Skin epidermis (tissue), 12 donors: ENCODE data around the gene C1RL.

ENCODE experiments used
- H3K27ac ChIP-seq, 21 experiments: fragments of 200-600 bp; sonication (generic) in 11 of 21; one replicate each; pipeline ENCODE4 v1.5.0; 2020; ENCODE audit warnings: mild to moderate bottlenecking in 3 of 21, inconsistent platforms in 2 of 21, moderate library complexity in 2 of 21
- H3K4me3 ChIP-seq, 7 experiments: fragments of 200-600 bp; sonication (generic) in 2 of 7; one replicate each; pipeline ENCODE4 v1.5.0; 2020; ENCODE audit warnings: inconsistent platforms in 2 of 7, mild to moderate bottlenecking in 2 of 7, moderate library complexity in 1 of 7

Gene C1RL

DNA sequence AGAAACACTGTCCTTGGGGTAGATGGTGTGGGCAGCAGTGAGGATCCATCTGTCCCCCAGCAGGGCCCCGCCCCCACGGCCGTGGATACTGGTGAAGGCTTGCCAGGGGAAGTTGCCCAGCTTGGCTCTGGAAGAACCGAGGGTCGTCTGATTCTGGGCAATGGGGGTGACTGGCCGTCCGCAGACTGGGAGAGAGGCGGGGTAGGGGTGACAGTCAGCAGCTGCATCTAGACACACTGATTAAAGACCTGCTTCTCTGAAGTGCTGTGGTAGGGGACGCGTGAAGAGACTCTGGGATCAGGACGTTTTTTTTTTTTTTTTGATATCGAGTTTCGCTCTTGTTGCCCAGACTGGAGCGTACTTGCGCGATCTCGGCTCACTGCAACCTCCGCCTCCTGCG, 12.0 kb downstream of the C1RL start:
- H3K27ac ChIP-seq: no peak overlapping the region

DNA sequence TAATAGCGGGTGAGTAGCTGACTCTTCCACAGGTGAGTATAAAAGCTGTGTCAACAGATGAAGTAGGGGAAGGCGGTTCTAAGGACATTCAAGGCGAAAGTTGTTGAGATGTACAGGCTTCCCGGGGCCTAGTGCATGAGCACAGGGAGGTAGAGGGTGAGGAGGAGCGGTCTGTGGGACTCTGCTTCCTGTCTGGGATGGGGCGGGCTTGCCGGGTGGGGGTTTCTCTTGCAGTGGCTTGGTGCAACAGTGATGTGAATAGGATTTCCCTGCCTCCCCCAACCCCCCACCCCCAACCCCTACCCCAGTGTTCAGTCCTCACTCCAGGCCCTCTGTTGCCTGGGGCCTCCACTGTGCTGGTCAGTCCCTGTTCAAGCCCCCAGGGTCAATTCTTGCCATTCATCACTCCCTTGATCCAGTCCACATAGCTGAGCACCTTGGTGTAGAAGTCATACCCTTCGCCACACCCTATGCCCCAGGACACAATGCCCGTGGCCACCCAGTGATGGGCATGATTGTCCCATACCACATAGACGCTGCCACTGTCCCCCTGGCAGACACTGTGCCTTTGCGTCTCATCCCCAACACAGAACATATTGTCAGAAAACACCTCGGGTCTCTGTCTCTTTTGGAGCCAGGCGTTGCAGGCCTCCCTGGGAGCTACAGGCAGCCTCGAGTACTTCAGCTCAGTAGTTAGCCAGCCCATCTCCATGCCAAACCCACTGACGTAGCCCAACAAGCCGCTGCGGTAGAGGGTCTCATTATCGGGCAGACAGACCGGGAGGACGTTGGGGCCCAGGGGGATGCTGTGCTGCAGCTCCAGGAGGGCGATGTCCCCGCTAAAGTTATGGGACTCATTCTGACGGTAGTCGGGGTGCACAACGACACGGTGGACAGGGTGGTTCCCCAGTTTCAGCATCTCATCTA, 12.7 kb downstream of the C1RL start:
- Histone ChIP-seq H3K27ac (no peak overlapping the region), H3K4me3 (no peak overlapping the region)

More for the DNA sequence above, 12.0 kb downstream of the C1RL start:
- no peak overlapping the region for H3K4me3 ChIP-seq

DNA sequence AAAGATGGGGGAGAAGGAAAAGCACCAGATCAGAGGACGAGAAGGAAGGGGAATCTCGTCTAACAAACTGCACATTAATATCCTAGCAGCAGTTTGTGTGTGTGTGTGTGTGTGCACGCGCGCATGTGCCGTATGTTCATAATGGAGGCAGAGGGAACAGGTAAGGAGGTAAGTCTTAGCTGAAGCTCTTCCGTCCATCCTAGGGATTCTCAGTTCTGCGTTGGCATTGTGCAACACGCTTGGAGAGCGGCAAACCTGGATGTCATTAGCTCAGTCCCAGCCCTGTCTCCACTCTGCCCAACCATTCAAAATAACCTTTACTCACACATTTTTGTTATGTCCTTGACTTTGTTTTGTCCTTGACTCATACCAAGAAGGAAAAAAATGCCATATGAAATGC, 15.1 kb downstream of the C1RL start:
- Histone ChIP-seq H3K27ac (peak overlapping the region in 10 of 21 experiments; percentile 14 to 94 (median 76)), H3K4me3 (no peak overlapping the region)

DNA sequence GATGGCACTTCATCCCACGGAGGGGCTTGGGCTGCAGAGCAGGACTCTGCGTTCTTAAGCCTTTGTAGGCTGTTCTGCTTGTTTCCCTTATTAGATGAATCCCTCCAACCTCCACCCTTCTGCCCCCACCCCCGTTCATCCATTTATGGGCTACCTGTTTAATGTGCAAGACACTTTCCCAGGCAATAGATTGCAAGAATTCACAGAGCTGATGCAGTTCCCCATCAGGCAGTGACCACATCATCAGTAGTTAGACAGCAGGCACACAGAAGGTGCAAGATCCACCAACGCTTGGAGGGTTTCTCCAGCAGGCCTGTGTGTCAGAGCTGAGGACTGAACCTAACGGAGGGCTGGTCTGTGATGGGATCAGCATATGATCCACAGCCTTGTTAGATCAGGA, 15.5 kb downstream of the C1RL start:
- peak overlapping the region in 11 of 21 experiments; percentile 14 to 94 (median 80) for H3K27ac ChIP-seq

DNA sequence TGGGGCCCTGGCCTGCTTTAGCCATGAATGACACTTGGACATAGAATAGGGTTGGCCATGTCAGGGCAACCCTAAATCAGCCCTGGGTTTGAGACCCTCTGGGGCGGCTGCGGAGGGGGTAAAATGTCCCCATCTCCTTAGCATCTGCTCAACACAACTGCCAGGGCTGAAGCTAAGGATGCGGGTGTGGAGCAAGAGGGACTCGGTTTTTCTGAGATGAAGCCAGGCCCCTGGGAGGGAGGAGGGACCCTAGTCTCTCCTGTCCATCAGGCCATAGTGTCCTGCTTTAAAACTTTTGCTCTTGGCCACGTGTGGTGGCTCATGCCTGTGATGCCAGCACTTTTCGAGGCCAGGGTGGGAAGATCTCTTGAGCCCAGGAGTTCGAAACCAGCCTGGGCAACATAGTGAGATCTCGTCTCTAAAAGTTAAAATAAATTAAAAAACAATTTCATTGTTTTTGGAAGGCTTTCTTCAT, 16.0 kb downstream of the C1RL start:
- Histone ChIP-seq H3K27ac (peak overlapping the region in 20 of 21 experiments; percentile 3 to 94 (median 78)), H3K4me3 (no peak overlapping the region)

More for the DNA sequence above, 15.5 kb downstream of the C1RL start:
- H3K4me3 ChIP-seq: no peak overlapping the region

DNA sequence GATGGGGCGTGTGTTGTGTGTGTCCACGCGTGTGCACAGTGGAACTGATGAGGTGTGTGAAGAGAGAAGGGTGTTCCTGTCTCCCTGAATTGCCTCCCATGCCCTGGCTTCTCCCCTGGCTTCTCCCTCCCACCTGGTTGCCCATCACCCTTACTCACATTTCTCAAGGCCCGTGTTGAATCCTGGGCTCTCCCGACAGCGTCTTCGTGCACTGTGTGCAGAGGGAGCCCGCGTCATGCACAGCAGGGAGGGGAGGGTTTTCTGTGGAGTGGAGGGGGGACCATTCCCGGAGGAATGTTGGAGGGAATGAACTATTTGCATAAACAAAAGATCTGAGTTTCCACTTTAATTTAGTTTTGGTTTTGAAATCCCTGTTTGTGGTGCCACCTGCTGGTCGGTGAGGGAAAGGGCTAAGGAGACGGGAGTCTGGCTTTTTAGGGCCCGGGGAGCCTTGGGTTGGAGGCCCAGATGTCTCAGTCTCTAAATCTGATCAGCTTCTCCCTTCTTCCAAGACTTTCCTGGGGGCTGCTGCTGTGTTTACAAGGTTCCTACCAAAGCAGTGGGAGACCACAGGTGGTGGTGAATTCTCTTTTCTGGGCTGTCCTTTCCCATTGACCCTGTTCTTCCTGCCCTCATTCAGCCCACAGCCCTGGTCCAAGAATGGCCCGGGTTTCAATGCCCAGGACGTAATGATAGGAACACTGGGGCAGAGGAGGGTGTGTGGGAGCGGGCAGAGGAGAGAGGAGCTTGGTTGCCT, 16.6 kb downstream of the C1RL start, which contains the start of gene C1R:
Gene C1R (minus strand): TSS at position 217 of the 757 bp plus-strand sequence. CDS start 57 bp downstream, at position 160.
- peak within 1 kb of the TSS in 20 of 21 experiments; percentile 13 to 94 (median 78) for H3K27ac ChIP-seq
- H3K4me3 ChIP-seq: peak within 1 kb of the TSS; percentile 6 to 51 (median 37)

DNA sequence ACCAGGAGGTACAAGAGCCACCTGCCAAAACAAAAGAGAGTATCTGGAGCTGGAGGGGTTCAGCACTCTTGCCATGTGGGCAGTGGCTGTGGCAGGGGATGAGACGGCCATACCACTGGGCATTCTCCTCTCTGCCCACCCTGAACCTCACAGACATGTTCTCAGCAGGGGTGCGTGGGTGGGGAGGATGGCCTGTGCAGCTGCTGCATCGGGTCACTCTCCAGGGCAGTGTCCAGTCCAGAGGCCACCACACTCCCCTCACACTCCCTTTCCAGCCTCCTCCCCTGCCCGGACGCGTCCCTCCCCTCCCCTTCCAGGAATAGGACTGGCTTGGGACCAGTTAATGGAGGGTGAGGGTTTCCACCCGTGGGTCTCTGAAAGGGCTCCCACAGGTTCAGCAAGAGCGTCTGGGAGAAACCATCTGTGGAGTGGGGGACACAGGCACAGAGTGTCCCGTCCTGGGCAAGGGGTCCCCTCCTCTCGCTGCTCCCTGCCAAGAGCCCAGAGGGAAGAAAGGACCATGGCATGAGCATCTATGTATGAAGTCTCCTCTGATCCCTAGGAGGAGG, 17.3 kb downstream of the C1RL start:
- H3K4me3 ChIP-seq: peak overlapping the region; percentile 6 to 51 (median 37)
- H3K27ac ChIP-seq: peak overlapping the region in 20 of 21 experiments; percentile 13 to 94 (median 78)

DNA sequence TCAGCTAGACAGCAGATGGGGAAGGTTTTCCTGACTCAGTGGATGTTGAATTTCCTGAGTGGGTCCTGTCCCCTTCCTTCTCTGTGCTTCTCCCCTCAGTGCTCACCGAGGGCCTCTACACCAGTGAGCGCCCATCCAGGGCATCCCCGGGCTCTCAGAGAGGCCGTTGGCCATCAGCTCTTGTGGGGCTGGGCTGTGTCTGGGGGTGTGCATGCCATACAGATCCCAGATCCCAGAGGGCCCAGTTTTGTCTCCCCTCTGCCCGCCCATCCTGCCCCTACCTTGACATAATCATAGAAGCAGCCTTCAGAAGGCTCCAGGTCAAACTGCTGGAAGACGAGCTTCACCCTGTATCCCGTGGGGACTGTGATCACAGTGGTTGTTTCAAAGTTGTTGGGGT, 17.8 kb downstream of the C1RL start:
- Histone ChIP-seq H3K4me3 (peak overlapping the region in 6 of 7 experiments; percentile 6 to 51 (median 36)), H3K27ac (peak overlapping the region in 18 of 21 experiments; percentile 27 to 94 (median 80))

DNA sequence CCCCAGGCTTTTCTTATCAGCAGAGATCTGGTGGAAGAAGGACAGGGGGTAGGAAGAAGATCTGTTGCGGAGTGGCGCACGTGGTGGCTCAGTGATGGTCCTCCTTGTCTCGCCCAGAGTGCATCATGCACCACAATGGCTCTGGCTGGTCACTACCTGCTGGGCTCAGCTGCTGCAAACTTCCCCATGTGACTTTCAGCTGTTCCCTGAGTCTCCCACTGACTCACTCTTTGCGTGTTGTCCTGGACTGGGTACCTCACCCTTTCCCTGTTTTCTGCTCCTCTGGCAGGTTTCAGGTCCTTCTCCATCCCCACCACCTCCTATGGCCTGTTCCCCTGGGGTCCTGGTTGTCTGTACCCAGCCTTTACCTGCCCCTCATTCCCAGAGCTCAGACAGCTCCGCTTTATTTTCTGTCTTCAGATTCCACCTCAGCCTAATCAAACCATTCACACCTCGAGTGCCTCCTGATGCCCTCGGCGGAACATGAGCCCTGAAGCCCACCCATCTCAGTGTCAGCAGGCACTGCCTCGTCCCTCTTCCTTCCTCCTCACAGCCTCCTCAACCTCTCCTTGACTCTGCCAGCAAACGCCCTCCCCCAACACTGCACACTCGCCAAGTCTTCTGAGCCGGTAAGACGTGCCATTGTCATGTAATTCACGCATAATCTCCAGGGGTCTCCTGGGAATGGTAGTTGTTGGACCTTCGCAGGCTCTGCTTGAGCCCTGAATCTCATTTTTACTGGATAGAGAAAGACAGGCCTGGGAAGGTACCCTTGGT, 18.6 kb downstream of the C1RL start:
- Histone ChIP-seq H3K4me3 (peak overlapping the region in 2 of 7 experiments; percentile 49 to 51), H3K27ac (peak overlapping the region in 16 of 21 experiments; percentile 4 to 94 (median 78))

DNA sequence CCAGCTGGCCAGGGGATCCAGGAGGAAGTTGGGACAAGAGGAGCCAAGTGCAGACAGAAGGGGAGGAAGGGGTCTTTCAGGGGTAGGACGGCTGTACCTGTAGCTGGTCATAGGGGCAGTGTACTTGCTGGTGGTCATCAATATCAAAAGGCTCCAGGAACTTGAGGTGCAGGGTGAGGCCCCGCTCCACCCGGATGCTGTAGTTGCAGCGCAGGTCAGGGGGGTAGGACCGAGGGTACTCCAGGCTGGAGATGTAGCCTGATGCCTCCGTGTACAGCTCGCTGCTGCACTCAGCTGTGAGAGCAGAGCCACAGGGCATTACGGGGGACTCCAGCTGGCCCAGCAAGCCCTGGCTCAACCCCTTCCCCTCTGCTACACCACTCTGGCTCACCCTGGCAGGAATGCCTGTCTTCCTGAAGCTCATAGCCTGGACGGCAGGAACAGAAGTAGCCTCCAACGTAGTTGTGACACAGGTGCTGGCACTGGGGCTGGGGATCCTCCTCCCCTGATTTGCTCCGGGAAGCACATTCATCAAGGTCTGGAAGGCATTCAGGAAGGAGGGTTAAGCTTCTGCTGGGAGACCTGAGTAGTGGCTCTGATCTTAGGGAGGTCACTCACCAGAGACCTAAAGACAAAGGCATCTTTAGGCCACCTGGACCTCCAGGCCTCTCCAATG, 19.7 kb downstream of the C1RL start:
- peak overlapping the region in 9 of 21 experiments; percentile 27 to 94 (median 65) for H3K27ac ChIP-seq
- no peak overlapping the region for H3K4me3 ChIP-seq

DNA sequence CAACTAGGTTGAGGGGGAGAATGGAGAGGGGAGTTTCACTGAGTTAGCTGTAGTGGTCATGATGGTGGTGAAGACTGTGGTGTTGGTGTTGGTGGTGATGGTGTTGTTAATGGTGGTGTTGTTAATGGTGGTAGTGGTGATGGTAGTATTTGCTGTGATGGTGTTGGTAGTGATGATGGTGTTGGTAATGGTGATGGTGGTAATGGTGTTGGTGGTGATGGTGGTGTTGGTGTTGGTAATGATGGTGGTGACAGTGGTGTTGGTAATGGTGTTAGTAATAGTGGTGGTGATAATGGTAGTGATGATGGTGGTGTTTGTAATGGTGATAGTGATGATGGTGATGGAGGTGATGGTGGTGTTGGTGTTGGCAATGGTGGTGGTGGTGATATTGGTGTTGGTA, 25.9 kb downstream of the C1RL start:
- Histone ChIP-seq H3K4me3 (no peak overlapping the region), H3K27ac (no peak overlapping the region)

DNA sequence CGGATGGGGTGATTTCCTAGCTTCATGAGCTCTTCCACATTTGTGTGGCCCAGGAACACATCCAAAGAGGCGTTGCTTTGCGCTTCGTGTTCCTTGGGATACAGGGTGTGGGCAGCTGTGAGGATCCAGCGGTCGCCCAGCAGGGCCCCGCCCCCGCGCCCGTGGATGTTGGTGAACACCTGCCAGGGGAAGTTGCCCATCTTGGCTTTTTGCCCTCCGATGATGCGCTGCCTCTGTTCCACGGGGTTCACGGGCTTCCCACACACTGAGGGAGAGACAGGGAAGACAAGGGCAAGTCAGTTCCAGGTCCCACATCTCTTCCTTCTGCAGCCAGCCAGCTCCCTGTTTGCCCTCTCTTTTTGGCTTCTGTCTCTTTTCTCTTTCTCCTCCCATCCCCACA, 28.0 kb downstream of the C1RL start:
- peak overlapping the region in 3 of 21 experiments; percentile 21 to 60 (median 33) for H3K27ac ChIP-seq
- H3K4me3 ChIP-seq: no peak overlapping the region

DNA sequence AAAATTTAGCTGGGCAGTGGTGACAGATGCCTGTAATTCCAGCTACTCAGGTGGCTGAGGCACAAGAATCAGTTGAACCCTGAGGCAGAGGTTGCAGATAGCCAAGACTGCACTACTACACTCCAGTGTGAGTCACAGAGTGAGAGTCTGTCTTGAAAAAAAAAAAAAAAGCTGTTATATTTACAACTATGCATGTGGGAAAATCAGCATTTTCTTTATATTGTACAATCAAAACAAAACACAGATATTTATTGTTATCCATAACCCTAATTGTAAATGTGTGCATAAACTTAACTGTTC, 29.2 kb downstream of the C1RL start:
- Histone ChIP-seq H3K27ac (peak overlapping the region in 16 of 21 experiments; percentile 23 to 81 (median 54)), H3K4me3 (no peak overlapping the region)

DNA sequence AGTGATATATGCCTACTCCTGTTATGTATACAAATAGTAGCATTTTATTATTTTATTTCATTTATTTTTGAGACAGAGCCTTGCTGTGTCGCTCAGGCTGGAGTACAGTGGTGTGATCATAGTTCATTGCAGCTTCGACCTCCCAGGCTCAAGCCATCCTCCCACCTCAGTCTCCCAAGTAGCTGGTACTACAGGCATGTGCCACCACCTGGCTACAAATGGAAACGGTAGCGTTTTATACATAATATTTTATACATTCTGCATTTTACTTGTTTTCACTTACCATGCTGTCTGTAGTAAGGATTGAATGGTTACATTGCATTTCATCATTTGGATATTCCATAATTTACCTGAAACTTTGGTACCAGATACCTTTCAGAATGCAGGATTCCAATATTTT, 30.9 kb downstream of the C1RL start:
- no peak overlapping the region for H3K27ac ChIP-seq
- no peak overlapping the region for H3K4me3 ChIP-seq

DNA sequence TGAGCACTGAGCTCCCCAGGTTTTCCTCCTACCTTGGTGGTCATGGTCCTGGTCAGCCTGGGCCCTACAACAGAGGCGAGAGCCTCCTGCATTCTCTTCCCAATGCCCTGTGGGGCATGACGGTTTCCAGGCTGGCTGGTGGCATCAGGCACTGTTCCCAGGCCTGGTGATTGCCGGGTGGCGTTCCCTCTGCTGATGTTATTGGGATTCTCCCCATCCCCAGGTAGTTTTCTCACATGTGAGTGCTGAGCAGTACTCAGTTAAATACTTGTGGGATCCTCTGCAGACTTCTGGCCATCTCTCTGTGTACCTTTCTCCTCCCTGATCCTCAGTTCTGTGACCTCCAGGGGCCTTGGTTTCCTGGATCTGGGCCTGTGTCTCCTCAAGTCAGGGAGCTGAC, 32.5 kb downstream of the C1RL start:
- Histone ChIP-seq H3K4me3 (no peak overlapping the region), H3K27ac (peak overlapping the region in 5 of 21 experiments; percentile 16 to 43 (median 26))

DNA sequence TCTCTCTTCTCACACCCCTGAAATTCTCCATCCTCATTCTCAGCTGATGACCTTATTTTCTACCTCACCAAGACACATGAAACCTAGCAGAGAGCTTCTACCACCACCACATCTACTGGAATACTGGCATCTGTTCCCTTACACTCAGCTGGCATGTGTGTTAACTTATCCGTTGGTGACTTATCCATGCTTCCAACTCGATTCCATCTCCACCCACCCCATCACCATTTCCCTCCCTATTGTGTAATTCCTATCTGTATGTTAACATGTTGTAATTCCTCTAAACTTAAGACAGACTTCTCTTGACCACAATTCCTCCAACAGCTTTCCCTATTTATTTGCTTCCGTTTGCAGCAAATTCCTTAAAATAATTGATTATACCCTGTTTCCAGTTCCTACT, 33.1 kb downstream of the C1RL start:
- H3K4me3 ChIP-seq: no peak overlapping the region
- H3K27ac ChIP-seq: peak overlapping the region in 4 of 21 experiments; percentile 6 to 43 (median 21)

DNA sequence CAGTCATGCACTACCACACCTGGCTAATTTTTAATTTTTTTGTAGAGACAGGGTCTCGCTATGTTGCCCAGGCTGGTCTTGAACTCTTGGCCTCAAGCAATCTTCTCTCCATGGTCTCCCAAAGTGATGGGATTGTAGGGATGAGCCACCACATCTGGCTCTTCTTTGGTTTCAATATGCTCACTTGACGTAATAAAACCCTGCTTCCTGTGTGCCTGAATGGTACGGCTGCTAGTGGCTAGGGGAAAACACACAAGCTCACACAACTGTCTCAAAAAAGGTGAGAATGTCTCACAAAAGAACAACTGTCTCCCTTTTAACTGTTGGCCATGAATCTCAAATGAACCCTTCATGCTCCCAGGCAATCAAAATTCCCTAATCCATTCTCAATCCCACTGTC, 33.5 kb downstream of the C1RL start:
- peak overlapping the region in 3 of 21 experiments; percentile 12 to 22 (median 18) for H3K27ac ChIP-seq
- H3K4me3 ChIP-seq: no peak overlapping the region

DNA sequence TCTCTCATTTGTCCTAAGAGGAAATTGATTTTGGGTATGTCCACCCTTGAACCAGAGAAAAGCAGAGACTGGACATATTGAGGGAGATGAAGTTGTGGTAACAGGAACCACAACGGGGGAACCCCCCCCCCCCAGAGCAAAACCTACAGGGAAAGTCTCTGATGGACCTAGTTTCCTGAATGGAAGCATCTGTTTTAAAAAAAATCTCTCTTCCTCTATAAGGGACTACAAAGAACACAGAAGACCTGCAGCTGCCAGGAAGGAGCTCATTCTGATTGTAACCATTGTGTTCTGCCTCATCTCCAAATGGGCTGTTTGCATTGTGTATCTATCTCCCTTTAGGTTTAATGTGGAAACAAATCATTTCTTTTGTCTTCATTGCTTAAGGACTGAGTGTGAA, 35.1 kb downstream of the C1RL start:
- no peak overlapping the region for H3K4me3 ChIP-seq

DNA sequence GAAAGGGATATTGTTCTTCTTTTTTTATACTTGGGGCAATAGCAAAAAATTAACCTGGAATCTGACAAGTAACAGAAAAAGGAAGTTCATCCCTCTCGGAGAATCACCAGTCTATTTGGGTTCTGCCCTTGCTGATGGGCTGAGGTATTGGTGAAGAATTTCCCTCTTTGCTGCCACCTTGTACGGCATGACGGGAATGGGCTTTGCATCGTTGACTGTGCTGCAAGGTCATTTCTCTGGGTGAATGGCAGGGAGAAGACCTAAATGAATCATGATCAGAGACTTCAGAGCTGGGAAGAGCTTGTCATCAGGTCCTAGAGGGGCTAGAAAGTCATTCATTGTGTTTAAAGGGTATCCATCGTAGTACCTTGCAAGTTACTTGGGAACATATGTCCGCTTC, 36.5 kb downstream of the C1RL start:
- Histone ChIP-seq H3K27ac (no peak overlapping the region), H3K4me3 (no peak overlapping the region)

More for the DNA sequence above, 35.1 kb downstream of the C1RL start:
- no peak overlapping the region for H3K27ac ChIP-seq
